Activated T-helper 9 cell treated with anti-CD3 and anti-CD28 coated beads, Interleukin-2, amount 50 U/mL, for 16 hours (primary cell): ENCODE data around the gene FAM118B.
"Not testable (repeated sequence)": the region's sequence is repeated elsewhere in the genome, so short reads cannot be mapped to it uniquely, and the experiment has no call there.

Experiments
- DNase-seq: peaks from one replicate; pipeline ENCODE4 v3.0.0-alpha.2; 2020; ENCODE audit warnings: low read depth

Gene FAM118B

GRCh38 chr11:126277322-126277721 is 65.7 kb downstream of the FAM118B start:
- DNase-seq = no peak

DNA sequence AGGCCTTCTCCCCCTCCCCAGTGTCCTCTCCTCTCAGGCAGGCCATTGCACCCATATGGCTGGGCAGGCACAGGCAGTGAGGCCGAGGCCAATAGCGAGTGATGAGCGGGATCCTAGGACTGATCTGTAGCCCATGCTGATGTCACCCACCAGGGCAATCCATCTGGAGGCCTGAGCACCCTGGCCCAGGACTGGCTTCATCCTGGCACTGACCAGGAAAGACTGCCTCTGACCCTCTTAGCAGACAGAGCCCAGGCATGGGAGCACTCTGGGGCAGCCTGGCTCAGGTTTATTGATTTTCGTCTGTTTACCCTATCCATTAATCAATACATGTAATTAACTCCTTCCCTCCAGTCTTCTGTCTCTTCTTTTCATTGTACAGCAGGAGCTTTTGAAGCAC is 66.2 kb downstream of the FAM118B start:
- no peak for DNase-seq

- DNase-seq = no peak
Observed at GRCh38 chr11:126279191-126279590, 67.6 kb downstream of the FAM118B start.

GRCh38 chr11:126280595-126280994 is 69.0 kb downstream of the FAM118B start:
- no peak for DNase-seq

GRCh38 chr11:126281245-126281644 is 69.7 kb downstream of the FAM118B start:
- no peak for DNase-seq

DNA sequence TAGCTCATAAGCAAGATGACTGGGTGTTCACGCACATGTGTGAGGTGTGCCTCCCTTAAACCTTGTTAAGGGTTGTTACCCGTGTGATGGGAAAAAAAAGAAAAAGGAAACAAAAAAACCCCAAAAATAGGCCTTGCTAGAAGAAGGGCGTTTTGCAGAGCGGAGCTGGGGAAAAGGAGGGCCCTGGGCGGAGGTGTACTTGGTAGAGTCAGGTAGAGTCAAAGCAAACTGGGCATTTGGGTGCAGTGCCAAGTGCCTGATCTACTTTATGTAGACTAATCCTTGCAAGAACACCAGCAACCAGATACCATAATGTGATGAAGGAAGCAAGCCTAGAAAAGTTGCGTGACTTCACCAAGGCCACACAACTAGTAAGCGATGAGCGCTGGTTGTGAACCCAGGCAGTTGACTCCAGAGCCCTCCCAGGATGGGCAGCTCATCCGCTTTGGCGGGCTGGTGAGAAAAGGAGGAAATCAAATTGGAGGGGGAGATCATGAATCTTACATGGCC is 70.1 kb downstream of the FAM118B start:
- no peak for DNase-seq

DNA sequence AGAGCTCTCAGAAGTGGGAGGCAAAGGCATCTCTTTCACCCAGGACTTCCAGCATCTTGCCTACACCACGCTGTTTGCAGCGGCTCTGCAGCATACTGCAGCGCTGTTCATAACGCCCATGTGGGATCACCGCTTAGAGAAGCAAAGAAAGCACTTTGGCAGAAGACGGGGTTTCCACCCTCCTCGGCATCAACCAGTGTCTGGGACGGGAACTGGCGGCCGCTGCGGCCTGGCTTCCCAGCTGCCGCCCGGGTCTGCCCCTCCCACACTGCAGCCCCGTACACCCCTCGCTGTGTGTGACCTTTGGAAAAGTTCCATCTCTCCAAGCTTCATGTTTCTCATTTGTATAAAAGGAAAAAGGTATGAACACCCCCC is 70.8 kb downstream of the FAM118B start:
- no peak for DNase-seq

DNA sequence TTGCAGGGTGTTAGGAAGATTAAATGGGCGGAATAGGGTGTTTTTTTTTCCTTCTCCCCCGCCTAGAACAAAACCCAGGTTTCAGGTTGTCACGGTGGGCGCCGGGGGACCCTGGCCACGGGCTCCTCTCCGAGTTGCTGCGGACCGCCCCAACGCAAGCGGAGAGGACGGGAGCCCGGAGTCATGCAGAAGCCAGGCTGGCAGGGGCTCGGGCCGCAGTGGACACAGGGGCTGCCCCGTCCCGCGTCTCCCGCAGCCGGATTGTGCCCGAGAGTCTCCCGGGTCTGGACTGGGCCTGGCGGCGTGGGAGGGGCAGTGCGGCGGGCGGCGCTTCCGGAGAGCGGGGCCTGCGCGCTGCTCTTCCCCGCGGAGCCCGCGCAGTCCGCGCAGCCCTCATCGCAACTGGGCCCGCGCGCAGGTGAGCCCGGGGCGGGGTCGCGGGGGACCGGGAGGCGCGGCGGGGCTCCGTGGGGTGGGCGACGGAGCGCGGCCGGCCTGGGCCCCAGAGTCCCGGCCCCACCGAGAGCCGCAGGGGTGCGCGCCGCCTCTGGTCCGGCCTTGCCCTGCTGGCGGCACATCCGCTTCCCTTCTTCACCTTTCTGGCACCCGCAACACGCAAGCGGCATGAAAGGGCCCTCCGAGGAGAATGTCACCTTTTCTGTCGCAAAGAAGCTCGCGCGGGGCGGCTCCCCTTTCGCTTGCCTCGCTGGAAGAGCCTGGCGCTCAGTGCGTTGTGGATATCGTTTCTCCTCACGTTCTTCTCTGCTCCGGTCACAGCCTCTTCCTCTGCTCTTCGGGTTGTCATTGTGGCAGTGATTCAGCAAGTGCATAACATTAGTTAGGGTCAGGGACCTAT is 71.4 kb downstream of the FAM118B start, which contains the start of gene TIRAP:
TSS of gene TIRAP (plus strand) at position 358 of the 856 bp plus-strand sequence. CDS start 7,802 bp downstream, outside the sequence.
- DNase-seq = peak; percentile 46

DNA sequence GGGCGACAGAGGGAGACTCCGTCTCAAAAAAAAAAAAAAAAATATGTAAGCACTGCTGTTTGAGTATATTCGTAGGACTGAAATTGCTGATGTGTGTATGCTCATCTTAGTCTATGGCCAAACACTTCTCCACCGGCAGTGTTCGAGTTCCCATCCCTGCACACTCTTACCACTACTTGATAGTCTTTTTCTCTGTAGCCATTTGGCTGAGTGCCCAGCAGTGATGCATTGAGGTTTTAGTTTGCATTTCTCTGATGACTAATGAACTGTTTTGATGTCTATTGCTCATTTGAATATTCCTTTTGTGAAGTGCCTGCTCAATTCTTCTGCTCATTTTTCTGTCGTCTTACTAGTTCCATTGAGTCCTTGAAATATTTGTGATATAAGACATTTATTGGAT is 73.2 kb downstream of the FAM118B start:
- peak; percentile 75 for DNase-seq

DNA sequence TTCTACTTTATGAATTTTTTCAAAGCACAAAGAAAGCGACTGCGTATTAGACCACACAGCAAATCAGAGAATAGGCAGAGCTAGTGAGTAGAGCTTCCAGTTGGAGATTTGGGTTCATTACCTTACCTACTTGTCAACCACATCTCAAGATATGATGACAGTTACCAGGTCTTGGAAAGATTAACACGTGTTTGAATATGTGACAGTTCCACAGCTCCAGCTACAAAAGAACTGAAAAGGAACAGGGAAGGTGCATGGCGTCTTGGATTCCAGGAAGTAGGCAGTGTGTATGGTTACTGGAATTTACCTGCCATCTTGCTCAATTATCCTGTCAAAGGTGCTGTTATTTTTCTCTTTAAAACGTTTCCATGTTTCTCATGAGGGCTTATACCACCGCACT is 76.7 kb downstream of the FAM118B start:
- DNase-seq = no peak

DNA sequence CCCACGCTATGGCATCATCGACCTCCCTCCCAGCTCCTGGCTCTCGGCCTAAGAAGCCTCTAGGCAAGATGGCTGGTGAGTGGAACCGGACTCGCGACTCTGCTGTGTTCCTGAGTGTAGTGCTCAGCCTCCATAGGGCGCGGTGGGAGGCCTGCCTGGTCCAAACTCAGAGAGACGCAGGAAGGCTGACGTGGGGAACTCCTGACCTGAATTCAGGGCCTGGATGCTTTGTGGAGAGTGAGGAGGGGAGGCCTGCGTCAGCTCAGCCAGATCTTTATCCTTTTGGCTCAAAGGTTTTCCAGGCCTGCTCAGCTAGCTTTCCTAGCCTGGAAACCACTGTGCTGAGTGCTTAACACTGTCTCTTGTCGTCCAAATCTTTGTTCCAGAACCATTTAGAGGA is 79.3 kb downstream of the FAM118B start:
- DNase-seq = no peak

DNA sequence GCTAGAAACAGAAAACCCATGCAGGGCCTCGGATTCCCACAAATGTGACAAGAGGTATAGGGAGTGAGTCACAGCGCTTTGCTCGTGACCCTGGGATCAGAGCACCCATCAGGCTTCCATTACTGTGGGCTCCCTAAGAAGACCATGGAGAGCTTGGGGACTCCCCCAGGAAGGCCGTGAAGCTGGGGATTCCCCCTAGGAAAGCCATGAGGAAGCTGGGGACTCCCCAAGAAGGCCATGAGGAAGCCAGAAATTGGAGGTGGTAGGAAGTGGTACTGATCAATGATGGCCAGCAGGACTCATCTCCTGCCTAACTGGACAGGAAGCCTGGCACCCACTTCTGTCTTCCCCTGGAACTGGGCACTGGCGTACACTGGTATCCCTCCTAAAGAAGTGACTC is 82.1 kb downstream of the FAM118B start:
- DNase-seq = no peak

- no peak for DNase-seq
Observed at GRCh38 chr11:126297004-126297403, 85.4 kb downstream of the FAM118B start.

DNA sequence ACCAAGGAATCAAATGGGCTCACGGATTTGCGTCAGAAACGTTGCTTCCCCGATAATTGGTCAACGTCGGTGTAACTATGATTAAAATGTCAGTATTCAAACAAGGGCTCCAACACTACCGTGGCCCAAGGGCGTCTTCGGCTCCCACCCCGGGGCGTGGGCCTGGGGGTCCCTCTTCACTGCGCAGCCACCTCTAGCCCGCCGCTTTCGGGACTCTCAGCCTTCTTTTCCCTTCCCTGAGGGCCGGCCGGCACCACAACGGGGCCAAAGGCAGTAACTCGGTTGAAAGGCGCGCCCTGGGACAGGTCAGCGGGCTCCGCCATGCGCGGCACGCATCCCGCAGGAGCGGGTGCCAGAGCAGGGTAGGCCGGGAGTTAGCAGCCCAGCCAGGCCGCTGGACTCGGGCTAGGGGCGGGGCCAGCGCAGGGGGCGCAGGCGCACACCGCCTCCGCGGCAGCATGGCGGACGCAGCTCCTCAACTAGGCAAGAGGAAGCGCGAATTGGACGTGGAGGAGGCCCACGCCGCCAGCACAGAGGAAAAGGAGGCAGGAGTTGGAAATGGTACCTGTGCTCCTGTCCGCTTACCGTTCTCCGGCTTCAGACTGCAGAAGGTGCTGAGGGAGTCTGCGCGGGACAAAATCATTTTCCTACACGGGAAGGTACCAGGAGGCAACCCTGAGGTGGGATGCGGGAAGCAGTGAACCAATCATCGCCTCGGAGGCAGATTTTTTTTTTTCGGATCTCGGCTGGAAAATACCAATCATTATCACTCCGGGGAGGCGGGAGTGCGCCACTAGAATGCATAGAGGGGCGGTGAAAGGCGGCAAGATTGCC is 92.3 kb downstream of the FAM118B start, which contains the start of gene DCPS:
TSS of gene DCPS (plus strand) at position 438 of the 834 bp plus-strand sequence. CDS start at position 459, 21 bp downstream.
- peak; percentile 83 for DNase-seq

DNA sequence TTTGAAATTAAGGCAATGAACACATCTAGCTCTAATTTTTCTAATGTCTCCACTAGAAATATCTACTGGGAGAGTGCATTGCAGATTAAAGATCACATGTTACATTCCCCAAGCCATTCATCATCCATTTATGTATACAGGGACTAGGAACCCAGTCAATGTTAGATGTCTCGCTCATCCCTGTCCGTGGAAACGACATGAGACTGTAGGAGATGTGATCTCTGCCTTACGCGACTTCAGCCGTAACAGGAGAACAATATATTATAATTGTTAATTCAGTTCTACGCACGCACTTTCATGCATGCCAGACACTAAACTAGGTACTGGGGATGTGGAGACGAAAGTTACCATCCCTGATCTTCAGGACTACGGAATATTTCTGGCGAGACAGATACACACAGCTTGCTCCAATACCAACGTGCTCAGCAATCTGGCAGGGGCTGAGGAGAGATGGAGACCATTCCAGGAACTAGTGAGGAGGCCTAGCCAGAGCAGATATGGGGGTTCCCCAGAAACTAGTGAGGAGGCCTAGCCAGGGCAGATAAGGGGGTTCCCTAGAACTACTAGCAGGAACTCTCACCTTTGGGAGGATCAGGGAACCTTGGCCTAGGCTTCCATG is 93.0 kb downstream of the FAM118B start:
- DNase-seq = no peak

DNA sequence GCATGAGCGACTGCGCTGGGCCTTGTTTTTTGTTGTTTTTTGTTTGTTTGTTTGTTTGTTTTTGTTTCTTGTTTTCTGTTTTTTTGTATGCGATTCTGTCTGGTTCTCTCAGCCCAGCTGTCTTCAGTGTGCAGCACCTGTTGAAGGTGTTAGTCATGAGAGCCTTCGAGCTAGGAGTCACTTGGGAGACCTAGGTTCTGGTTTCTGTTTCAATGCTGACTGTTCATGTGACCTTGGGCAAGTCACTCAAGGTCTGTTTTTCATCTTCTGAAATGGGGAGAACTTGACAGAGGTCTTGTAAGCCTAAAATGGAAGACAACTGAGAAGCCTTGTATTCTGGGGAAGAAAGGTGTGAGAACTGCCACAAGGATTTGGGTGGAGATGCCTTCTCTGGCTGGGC is 94.1 kb downstream of the FAM118B start:
- DNase-seq = no peak

DNA sequence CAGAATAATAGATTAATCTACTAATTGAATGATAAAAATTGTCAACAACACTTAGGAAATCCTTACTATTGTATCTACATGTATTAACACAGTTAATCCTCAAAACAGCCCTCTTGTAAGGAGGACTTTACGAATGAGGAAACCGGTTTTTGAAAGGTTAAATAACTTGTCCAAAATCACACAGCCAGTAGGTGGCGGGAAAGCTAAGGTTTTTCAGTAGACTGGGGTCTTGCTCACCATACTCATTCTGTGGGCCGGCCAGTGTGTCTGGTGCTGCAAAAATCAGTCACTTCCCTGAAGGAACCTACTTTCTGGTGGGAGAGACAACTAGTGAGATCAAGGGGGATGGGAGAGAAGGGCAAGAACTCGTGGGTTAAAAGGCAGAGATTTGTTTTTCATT is 96.1 kb downstream of the FAM118B start:
- DNase-seq = no peak

DNA sequence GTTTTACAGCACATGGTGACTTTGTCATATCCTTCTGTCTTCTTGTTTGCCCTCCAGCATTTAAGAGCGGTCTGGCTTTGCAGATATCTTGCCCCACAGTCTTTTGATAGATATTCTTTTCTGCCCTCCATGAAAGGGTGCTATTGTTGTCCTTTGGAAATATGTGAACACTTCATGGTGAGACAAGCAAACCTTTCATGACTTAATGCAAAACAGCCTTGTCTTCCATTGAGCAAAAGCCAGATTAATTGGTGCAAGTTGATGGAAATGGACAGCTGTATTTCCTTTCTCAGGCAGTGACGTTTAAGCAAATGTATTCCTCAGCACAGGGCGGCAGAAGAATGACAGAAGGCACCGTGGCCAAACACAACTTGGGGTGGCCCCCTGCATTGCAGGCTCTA is 96.7 kb downstream of the FAM118B start:
- no peak for DNase-seq

- DNase-seq = not testable (repeated sequence)
Observed at GRCh38 chr11:126308771-126309170, 97.2 kb downstream of the FAM118B start.

- DNase-seq = peak; percentile 27
Observed at GRCh38 chr11:126310200-126310991, 98.8 kb downstream of the FAM118B start.

DNA sequence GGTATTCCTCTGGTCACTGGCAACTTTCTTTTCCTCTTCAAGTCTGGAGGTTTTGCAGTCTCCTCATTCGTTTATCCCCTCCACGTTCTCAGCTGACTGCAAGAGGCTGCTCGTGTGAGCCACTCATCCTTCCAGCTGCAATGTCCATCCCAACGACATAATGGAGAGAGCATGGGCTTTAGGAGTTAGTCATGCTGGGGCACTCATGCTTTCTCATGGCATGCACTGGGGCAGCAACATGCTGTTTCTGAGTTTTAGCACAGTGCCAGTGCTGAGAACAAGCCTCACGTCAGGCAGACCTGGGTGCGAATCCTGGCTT is 99.4 kb downstream of the FAM118B start:
- DNase-seq = no peak
